ENCODE data around the gene HOMER1.

GRCh38 chr5:79509244-79509885, 4.6 kb downstream of the HOMER1 start:
- TF ChIP-seq CTCF (IDR thresholded peaks at IDR 0.05; ENCODE audit: low read depth, low read length) (no peak), EZH2phosphoT487 (IDR thresholded peaks at IDR 0.05; ENCODE audit: low read depth) (no peak)

All from OCI-LY3 (cell line).